Measurements from ENCODE around the gene ARPP21.

Gene ARPP21

DNA sequence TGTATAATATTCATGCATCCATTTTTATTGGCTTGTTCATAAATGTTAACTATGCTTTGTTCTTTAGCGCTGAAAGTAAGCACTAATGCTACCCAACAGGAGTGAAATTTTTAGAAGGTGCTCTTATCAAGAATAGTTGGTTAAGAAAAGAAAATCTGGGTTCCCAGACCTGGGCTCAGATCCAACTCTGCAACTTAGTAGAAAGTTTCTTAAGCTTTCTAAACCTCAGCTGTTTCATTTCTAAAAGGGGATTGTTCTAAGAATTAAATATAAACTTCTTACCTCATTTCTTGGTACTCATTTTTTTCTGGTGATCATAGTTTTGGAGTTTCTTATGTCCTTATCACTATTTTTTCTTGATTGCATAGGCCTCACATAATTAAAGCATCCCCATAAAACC lies 12.1 kb downstream of the ARPP21 start:
- TF ChIP-seq, protein P1, sequence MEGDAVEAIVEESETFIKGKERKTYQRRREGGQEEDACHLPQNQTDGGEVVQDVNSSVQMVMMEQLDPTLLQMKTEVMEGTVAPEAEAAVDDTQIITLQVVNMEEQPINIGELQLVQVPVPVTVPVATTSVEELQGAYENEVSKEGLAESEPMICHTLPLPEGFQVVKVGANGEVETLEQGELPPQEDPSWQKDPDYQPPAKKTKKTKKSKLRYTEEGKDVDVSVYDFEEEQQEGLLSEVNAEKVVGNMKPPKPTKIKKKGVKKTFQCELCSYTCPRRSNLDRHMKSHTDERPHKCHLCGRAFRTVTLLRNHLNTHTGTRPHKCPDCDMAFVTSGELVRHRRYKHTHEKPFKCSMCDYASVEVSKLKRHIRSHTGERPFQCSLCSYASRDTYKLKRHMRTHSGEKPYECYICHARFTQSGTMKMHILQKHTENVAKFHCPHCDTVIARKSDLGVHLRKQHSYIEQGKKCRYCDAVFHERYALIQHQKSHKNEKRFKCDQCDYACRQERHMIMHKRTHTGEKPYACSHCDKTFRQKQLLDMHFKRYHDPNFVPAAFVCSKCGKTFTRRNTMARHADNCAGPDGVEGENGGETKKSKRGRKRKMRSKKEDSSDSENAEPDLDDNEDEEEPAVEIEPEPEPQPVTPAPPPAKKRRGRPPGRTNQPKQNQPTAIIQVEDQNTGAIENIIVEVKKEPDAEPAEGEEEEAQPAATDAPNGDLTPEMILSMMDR (conservative IDR thresholded peaks at IDR 0.05) = no peak
- no peak for TF ChIP-seq ZFX (IDR thresholded peaks at IDR 0.05)
- no peak overlapping the region for H3K27ac ChIP-seq

DNA sequence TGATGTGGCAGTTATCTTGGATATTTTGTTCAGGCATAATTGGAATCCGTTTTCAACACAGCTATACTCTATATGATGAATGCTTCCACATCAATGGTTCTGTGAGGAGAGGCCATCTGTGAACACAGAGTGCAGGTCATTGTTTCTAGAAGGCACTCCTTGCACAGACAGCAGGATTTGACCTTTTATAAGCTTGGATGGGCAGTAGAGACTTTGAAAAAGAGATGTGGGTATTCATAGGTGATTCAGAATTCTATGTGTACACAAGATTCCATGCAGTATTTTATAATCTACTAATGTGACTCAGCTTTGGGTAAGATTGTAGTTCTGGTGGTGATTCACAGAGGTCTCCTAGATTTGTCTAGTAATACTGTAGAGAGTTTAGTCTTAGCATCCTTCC lies 12.5 kb downstream of the ARPP21 start:
- H3K27ac ChIP-seq = no peak overlapping the region
- TF ChIP-seq, protein P1 (conservative IDR thresholded peaks at IDR 0.05) = no peak
- TF ChIP-seq ZFX (IDR thresholded peaks at IDR 0.05) = no peak

- no peak overlapping the region for H3K27ac ChIP-seq
- no peak for TF ChIP-seq ZFX (IDR thresholded peaks at IDR 0.05)
- TF ChIP-seq, protein P1 (conservative IDR thresholded peaks at IDR 0.05) = no peak
Observed at GRCh38 chr3:35653347-35653746, 14.0 kb downstream of the ARPP21 start.

DNA sequence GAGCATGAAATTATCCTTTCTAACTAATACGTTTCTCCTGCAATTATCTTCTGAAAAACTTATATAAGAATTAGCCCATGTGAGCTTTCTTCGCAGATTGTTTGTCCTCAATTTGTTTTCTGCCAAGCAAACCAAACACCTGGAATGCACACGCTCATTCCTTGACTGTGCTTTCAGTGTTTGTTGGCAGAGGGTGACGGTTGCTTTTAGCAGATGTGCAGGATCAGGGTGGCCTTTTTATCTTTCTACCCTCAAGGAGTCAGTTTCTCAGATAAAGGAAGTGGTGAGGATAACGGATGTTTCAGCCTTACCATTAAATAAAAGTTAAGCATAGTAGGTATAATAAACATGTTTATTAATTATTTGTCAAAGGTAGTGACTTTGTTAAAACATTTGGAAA lies 15.2 kb downstream of the ARPP21 start:
- no peak overlapping the region for H3K27ac ChIP-seq
- no peak for TF ChIP-seq ZFX (IDR thresholded peaks at IDR 0.05)
- TF ChIP-seq, protein P1 (conservative IDR thresholded peaks at IDR 0.05) = no peak

- no peak for TF ChIP-seq ZFX (IDR thresholded peaks at IDR 0.05)
- TF ChIP-seq, protein P1 (conservative IDR thresholded peaks at IDR 0.05) = no peak
- no peak overlapping the region for H3K27ac ChIP-seq
Observed at GRCh38 chr3:35658686-35659085, 19.4 kb downstream of the ARPP21 start.

- H3K27ac ChIP-seq = no peak overlapping the region
- TF ChIP-seq, protein P1 (conservative IDR thresholded peaks at IDR 0.05) = peak; percentile 34
- TF ChIP-seq ZFX (IDR thresholded peaks at IDR 0.05) = no peak
Observed at GRCh38 chr3:35659768-35660167, 20.4 kb downstream of the ARPP21 start.

DNA sequence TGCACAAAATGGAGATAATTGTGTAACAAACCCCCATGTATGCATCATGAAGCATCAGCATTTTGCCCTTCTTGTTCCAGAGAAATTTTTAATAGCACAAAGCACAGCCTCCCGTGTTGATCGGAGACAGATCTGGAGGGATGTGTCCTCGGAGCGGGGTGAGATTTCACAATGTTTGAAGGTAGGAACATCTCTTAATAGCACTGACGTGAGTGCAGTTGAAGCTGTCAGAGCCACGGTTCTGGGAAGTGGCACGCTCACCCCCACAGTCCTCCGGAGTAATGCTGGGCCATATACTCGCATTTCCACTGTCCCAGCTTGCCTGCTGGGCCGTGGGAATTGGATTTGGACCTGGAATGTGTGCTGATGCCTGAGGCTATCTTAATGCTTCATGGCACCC lies 24.1 kb downstream of the ARPP21 start:
- TF ChIP-seq, protein P1 (conservative IDR thresholded peaks at IDR 0.05) = no peak
- no peak for TF ChIP-seq ZFX (IDR thresholded peaks at IDR 0.05)
- H3K27ac ChIP-seq = no peak overlapping the region
